Lung (tissue), 12 donors: ENCODE data around the gene R3HDML. TPM values are rescaled to one million over a fixed set of nuclear protein-coding genes. Genes with fewer than 3 reads are reported as not detected.

ENCODE experiments used
- ATAC-seq: fragments of 200-7000 bp; cut with Tn5 transposase; one replicate; pipeline ENCODE4 v1.9.1; 2020; ENCODE audit warnings: moderate number of reproducible peaks; ENCODE audit not compliant: insufficient read depth, low FRiP score
- DNase-seq, 3 donors: peaks; one replicate each; pipeline ENCODE4 v3.0.0-alpha.2; 2013 to 2017
- H3K27ac ChIP-seq, 2 donors: one replicate each; pipeline ENCODE4 v1.5.1; 2013; ENCODE audit warnings: mild to moderate bottlenecking in 2 of 2, moderate library complexity in 2 of 2, control low read depth in 1 of 2, inconsistent platforms in 1 of 2, low read depth in 1 of 2, low read length in 1 of 2
- H3K27me3 ChIP-seq, 3 donors: one replicate each; pipeline ENCODE4 v1.5.1; 2013; ENCODE audit warnings: low read length in 2 of 3; ENCODE audit not compliant: control insufficient read depth in 3 of 3, insufficient read depth in 3 of 3
- H3K36me3 ChIP-seq, 4 donors: one replicate each; pipeline ENCODE4 v1.5.1; 2013; ENCODE audit warnings: low read length in 4 of 4, mild to moderate bottlenecking in 1 of 4, moderate library complexity in 1 of 4; ENCODE audit not compliant: control insufficient read depth in 4 of 4, insufficient read depth in 4 of 4
- H3K4me1 ChIP-seq, 5 donors: one replicate each; pipeline ENCODE4 v1.5.1; 2013; ENCODE audit warnings: low read length in 5 of 5, mild to moderate bottlenecking in 2 of 5, moderate library complexity in 1 of 5; ENCODE audit not compliant: control insufficient read depth in 5 of 5, insufficient read depth in 5 of 5
- H3K4me3 ChIP-seq: one replicate; pipeline ENCODE4 v1.5.1; 2013; ENCODE audit warnings: mild to moderate bottlenecking, control low read depth, moderate library complexity
- H3K9ac ChIP-seq, 2 donors: one replicate each; pipeline ENCODE4 v1.5.1; 2013; ENCODE audit warnings: low read length in 2 of 2, control low read depth in 1 of 2; ENCODE audit not compliant: insufficient read depth in 1 of 2
- H3K9me3 ChIP-seq, 4 donors: one replicate each; pipeline ENCODE4 v1.5.1; 2013; ENCODE audit warnings: low read length in 3 of 4, mild to moderate bottlenecking in 1 of 4, moderate library complexity in 1 of 4; ENCODE audit not compliant: control insufficient read depth in 4 of 4, insufficient read depth in 3 of 4
- CTCF ChIP-seq: IDR thresholded peaks from 2 replicates; pipeline ENCODE4 v1.5.1; 2012; ENCODE audit warnings: mild to moderate bottlenecking; ENCODE audit errors: control extremely low read depth, extremely low read depth
- WGBS, 2 donors: extraction: QIAGEN DNeasy Blood & Tissue Kit; methylation state at CpG; one replicate each; pipeline ENCODE4 v1.1.7; 2013; 5-methylcytosine and 5-hydroxymethylcytosine counted together
- polyA plus RNA-seq, 2 donors: library from polyadenylated mRNA; stranded (reverse); fragments of 200-250 nt; gene quantifications; one replicate each; pipeline ENCODE4 v1.2.1, GENCODE V29; 2013
- total RNA-seq, 2 donors: library from RNA; depleted of rRNA in 1 of 2; stranded (reverse); fragments of >200 nt in 1 of 2; gene quantifications; one replicate each; pipeline ENCODE4 v1.2.1, GENCODE V29; 2014 to 2021
- donor health status: control.
- donor health status: control.
- donor health status: Bipolar disorder and iron deficiency.
- donor health status: healthy.
- donor health status: DM: yes; HTN: yes; CAD: no.

Gene R3HDML
- total and polyA plus RNA-seq, 4 donors: not detected

- Histone ChIP-seq H3K9me3 (no peaks in the 10 kb centered on the region), H3K36me3 (no peaks in the 10 kb centered on the region), H3K27me3 (no peaks in the 10 kb centered on the region), H3K4me1 (peaks cover 0 to 13% (median 4%) of the 10 kb centered on the region in 5 donors), H3K9ac (no peak overlapping the region), H3K27ac (no peak overlapping the region), H3K4me3 (no peak overlapping the region)
- no peak for TF ChIP-seq CTCF
- ATAC-seq (no peak), DNase-seq (peak in 1 of 3 donors; percentile 33)
- WGBS, 2 donors: 52 to 70% methylated on average over 2 of the region's 2 CpGs
Measured at GRCh38 chr20:44394452-44394701, 57.5 kb downstream of the R3HDML start.

GRCh38 chr20:44394702-44395460 lies 58.0 kb downstream of the R3HDML start:
- Histone ChIP-seq H3K4me1 (peaks cover 0 to 13% (median 4%) of the 10 kb centered on the region in 5 donors), H3K9ac (no peak overlapping the region), H3K36me3 (no peaks in the 10 kb centered on the region), H3K4me3 (no peak overlapping the region), H3K27ac (no peak overlapping the region), H3K27me3 (no peaks in the 10 kb centered on the region), H3K9me3 (no peaks in the 10 kb centered on the region)
- DNase-seq (peak in 1 of 3 donors; percentile 70), ATAC-seq (no peak)
- no peak for TF ChIP-seq CTCF
- WGBS, 2 donors: 46 to 59% methylated on average over 15 of the region's 15 CpGs

DNA sequence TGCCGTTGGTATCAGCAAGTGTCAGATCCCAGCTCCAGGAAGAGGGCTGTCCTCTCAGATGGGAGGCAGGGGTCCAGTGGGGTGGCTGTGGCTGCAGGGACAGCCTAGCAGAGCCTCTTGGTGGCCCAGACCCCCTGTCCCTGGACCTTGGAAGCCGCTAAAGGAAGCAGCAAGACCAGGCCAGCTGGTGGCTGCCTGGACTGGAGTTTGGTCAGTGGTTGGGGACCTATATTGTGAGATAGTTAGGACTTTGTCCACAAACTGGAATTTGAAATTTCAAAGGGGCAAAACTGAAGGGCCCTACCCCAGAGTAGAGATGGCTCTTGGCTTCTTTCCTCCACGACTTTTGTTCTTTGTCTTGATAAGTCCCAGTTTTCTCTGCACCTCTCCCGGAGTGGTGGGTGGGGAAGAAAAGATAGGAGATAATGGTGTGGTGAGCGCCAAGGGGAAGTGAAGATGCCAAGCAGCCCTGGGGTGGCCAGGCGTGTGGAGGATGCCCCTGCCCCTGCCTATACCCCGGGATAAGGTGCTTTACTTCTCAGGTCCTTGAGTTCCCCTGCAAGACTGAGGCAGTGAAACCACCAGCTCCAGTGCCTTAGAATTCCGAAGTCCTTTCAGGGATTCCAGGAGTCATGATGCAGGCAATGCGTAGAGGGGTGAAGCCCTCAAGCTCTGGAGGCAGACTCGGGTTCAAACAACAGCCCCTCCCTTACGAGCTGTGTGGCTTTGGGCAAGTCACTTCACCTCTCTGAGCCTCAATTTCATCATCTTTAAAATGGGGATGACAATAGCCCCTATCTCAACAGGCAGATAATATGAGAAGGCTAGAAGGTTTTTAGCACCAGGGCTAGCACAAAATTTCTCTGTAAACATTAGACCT lies 58.9 kb downstream of the R3HDML start:
- 68 to 78% methylated on average over 11 of the region's 11 CpGs for WGBS, 2 donors
- no peaks in the 10 kb centered on the region for H3K36me3 ChIP-seq
- TF ChIP-seq CTCF: no peak
- H3K4me1 ChIP-seq: peaks cover 0 to 13% (median 4%) of the 10 kb centered on the region in 5 donors
- no peaks in the 10 kb centered on the region for H3K9me3 ChIP-seq
- no peak overlapping the region for H3K27ac ChIP-seq
- ATAC-seq: no peak
- H3K9ac ChIP-seq: no peak overlapping the region
- H3K27me3 ChIP-seq: no peaks in the 10 kb centered on the region
- DNase-seq: no peak
- no peak overlapping the region for H3K4me3 ChIP-seq
